Gastroesophageal sphincter (tissue), 4 donors: ENCODE data around the gene SPO11. TPM values are rescaled to one million over a fixed set of nuclear protein-coding genes. Genes with fewer than 3 reads are reported as not detected.

Experiments
- ATAC-seq: fragments of 150-250 bp; one replicate; pipeline ENCODE4 v1.9.1; 2016; ENCODE audit warnings: mild to moderate bottlenecking, moderate library complexity
- H3K27ac ChIP-seq, 4 donors: fragments of 200-600 bp; sonication (generic) in 3 of 4; 1 replicate in 3 of 4; 2 replicates in 1 of 4; pipeline ENCODE4 v1.5.1; 2016 to 2019
- H3K27me3 ChIP-seq: fragments of 200-600 bp; sonication (generic); one replicate; pipeline ENCODE4 v1.5.1; 2019
- H3K36me3 ChIP-seq, 2 donors: fragments of 200-600 bp; sonication (generic); one replicate each; pipeline ENCODE4 v1.5.1; 2019; ENCODE audit warnings: control low read depth in 1 of 2
- H3K4me1 ChIP-seq, 3 donors: fragments of 200-600 bp; sonication (generic); 1 replicate in 2 of 3; 2 replicates in 1 of 3; pipeline ENCODE4 v1.5.1; 2016 to 2019; ENCODE audit warnings: control low read depth in 2 of 3
- H3K4me3 ChIP-seq, 2 donors: fragments of 200-600 bp; sonication (generic); one replicate each; pipeline ENCODE4 v1.5.1; 2019; ENCODE audit warnings: mild to moderate bottlenecking in 1 of 2, moderate library complexity in 1 of 2
- H3K9me3 ChIP-seq, 3 donors: fragments of 200-600 bp; sonication (generic); one replicate each; pipeline ENCODE4 v1.5.1; 2017 to 2019; ENCODE audit warnings: control low read depth in 2 of 3
- CTCF ChIP-seq, 4 experiments: fragments of 200-600 bp in 2 of 4; fragments of 450-650 bp in 2 of 4; sonication (generic) in 1 of 4; IDR thresholded peaks; one replicate each; pipeline ENCODE4 v1.5.1; 2017 to 2019; ENCODE audit warnings: antibody characterized with exemption in 4 of 4, mild to moderate bottlenecking in 2 of 4, moderate library complexity in 2 of 4
- EP300 ChIP-seq: sonication (generic); formaldehyde crosslinking; IDR thresholded peaks from one replicate; pipeline ENCODE4 v1.6.1; 2017; ENCODE audit warnings: antibody characterized with exemption, mild to moderate bottlenecking
- POLR2A ChIP-seq, 2 donors: fragments of 450-650 bp; IDR thresholded peaks; one replicate each; pipeline ENCODE4 v1.6.1; 2017; ENCODE audit warnings: antibody characterized with exemption in 2 of 2, mild to moderate bottlenecking in 2 of 2, moderate library complexity in 1 of 2
- POLR2AphosphoS5 ChIP-seq: sonication (generic); formaldehyde crosslinking; IDR thresholded peaks from one replicate; pipeline ENCODE4 v1.6.1; 2017; ENCODE audit warnings: antibody characterized with exemption
- WGBS, 2 donors: methylation state at CpG; one replicate each; pipeline ENCODE4 v1.1.5; 2018; ENCODE audit warnings: low coverage in 1 of 2; 5-methylcytosine and 5-hydroxymethylcytosine counted together
- small RNA-seq, 4 donors: library from RNA; depleted of rRNA; stranded (forward); fragments of <200 nt; gene quantifications; one replicate each; pipeline ENCODE3, GENCODE V24; 2016
- total RNA-seq, 4 donors: library from RNA; depleted of rRNA; stranded (reverse); fragments of >200 nt; gene quantifications; one replicate each; pipeline ENCODE4 v1.1.0, GENCODE V29; 2016

The SPO11 gene
- total RNA-seq, 4 donors from 2014 or later: not detected

GRCh38 chr20:57389695-57390603 is 60.3 kb downstream of the SPO11 start:
- ATAC-seq: no peak
- TF ChIP-seq CTCF (IDR thresholded peaks at IDR 0.05) (no peak), POLR2A (IDR thresholded peaks at IDR 0.05) (no peak), POLR2AphosphoS5 (no peak), EP300 (no peak)
- peaks cover 0 to 58% (median 29%) of the 10 kb centered on the region in 3 donors for H3K4me1 ChIP-seq
- peak overlapping the region; percentile 5 to 51 for H3K4me3 ChIP-seq
- H3K36me3 ChIP-seq: peaks cover 0 to 20% of the 10 kb centered on the region in 2 donors
- peak overlapping the region; percentile 24 to 83 (median 80) for H3K27ac ChIP-seq
- 15% methylated on average over 16 of the region's 52 CpGs; no CpG with 5 or more reads in 1 of the 2 donors for WGBS, 2 donors
- no peaks in the 10 kb centered on the region for H3K27me3 ChIP-seq
- H3K9me3 ChIP-seq: no peaks in the 10 kb centered on the region

- ATAC-seq: peak; percentile 80
- WGBS, 2 donors: 53 to 67% methylated on average over 11 to 17 of the region's 78 CpGs
- H3K27me3 ChIP-seq: no peaks in the 10 kb centered on the region
- peak within 1 kb of the TSS; percentile 65 to 78 for H3K4me3 ChIP-seq
- peaks cover 0 to 11% of the 10 kb centered on the region in 2 donors for H3K36me3 ChIP-seq
- peak within 1 kb of the TSS; percentile 85 to 95 (median 94) for H3K27ac ChIP-seq
- H3K9me3 ChIP-seq: no peaks in the 10 kb centered on the region
- TF ChIP-seq POLR2A (IDR thresholded peaks at IDR 0.05) (no peak), EP300 (no peak), POLR2AphosphoS5 (no peak), CTCF (IDR thresholded peaks at IDR 0.05) (no peak)
- H3K4me1 ChIP-seq: peaks cover 0 to 66% (median 36%) of the 10 kb centered on the region in 3 donors
These were observed 61.2 kb downstream of the SPO11 start, which contains the start of gene RBM38 for GRCh38 chr20:57390604-57391438. RBM38 (plus strand) TSS chr20:57391396; CDS start chr20:57391582, 186 bp downstream.

DNA sequence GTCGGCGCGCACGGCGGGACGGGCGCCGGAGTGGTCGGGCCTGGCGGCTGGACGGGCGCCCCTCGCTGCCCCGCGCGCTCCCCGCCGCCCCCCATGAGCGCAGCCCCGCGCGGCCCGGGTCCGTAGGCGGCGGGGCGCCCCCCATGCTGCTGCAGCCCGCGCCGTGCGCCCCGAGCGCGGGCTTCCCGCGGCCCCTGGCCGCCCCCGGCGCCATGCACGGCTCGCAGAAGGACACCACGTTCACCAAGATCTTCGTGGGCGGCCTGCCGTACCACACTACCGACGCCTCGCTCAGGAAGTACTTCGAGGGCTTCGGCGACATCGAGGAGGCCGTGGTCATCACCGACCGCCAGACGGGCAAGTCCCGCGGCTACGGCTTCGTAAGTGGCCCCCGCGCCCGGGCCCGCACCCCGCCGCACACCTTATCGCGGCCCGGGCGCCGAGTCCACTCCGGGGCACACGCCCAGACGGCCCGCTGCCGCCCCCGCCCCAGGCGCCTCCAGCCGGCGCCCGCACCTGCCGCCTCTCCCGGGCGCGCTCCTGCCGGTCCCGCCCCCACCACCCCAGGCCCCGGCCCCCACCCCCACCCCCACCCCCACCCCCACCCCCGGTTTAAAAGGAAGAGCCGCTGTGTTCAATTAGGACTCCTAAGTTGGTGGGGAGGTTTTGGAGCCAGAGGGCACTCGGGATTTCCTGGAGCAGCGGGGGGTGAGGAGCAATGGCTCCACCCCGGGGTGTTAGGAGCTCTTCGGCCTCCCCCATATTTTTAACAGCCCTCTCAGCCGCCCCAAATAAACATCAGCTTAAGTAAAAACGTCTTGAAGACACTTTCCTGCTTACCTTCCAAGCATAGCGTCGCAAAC is 62.1 kb downstream of the SPO11 start:
- Histone ChIP-seq H3K27me3 (no peaks in the 10 kb centered on the region), H3K4me1 (peaks cover 0 to 75% (median 44%) of the 10 kb centered on the region in 3 donors), H3K4me3 (peak overlapping the region; percentile 65 to 78), H3K36me3 (peaks cover 0 to 16% of the 10 kb centered on the region in 2 donors), H3K27ac (peak overlapping the region; percentile 85 to 95 (median 94)), H3K9me3 (no peaks in the 10 kb centered on the region)
- peak; percentile 2 for ATAC-seq
- 0 to 17% methylated on average over 1 to 8 of the region's 98 CpGs for WGBS, 2 donors
- peak in 1 of 2 donors; percentile 50 for TF ChIP-seq POLR2A (IDR thresholded peaks at IDR 0.05)
- no peak for TF ChIP-seq EP300

DNA sequence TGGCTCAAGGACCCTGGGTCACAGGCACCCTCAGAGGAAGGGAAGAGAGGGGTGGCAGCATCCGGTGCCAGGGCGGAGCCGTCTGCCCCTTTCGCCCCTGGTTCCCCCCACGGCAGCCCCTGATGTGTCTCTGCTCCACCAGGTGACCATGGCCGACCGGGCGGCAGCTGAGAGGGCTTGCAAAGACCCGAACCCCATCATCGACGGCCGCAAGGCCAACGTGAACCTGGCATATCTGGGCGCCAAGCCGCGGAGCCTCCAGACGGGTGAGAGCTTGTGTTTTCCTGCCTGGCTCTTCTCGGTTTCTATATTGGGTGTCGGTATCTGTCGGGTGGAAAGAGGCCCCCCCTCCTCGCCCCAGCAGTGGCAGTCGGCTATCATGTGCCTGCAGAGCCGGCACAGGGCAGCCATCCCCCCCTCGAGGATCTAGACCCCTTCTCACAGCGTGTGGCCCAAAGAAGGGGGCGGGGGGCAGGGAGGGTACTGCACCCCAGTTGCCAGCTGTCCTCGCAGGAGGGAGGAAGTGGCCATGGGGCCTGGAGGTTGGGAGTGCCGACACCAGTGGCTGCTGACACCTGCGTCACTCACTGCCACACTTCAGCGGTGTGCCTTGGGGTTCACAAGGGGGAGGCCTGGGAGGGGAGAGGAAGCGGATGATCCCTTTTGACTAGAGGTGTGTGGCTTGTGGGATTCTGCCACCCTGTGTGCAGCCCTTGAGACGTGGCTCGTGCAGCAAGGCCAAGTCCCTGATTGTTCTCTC is 63.1 kb downstream of the SPO11 start:
- H3K27ac ChIP-seq: peak overlapping the region; percentile 85 to 95 (median 94)
- H3K27me3 ChIP-seq: no peaks in the 10 kb centered on the region
- peaks cover 0 to 25% of the 10 kb centered on the region in 2 donors for H3K36me3 ChIP-seq
- peaks cover 0 to 85% (median 54%) of the 10 kb centered on the region in 3 donors for H3K4me1 ChIP-seq
- ATAC-seq: no peak
- TF ChIP-seq POLR2A (IDR thresholded peaks at IDR 0.05) (peak; percentile 22 to 54), POLR2AphosphoS5 (peak; percentile 51), CTCF (IDR thresholded peaks at IDR 0.05) (no peak)
- 40% methylated on average over 1 of the region's 33 CpGs; no CpG with 5 or more reads in 1 of the 2 donors for WGBS, 2 donors
- H3K9me3 ChIP-seq: no peaks in the 10 kb centered on the region
- peak overlapping the region; percentile 65 to 78 for H3K4me3 ChIP-seq

Small RNA genes lying within 50 kb of the gene (small RNA-seq; reads per million reads assigned to genes)
- gene MIR4325: 0 reads per million in 4 donors
- gene RF00019: 0 reads per million in 4 donors
- gene RPL39P39: 0 reads per million in 4 donors

Other genes starting within 250 kb of the SPO11 start
- gene BMP7, start 63.2 kb upstream of the SPO11 start, total RNA-seq: 10 to 100 TPM in 1 of 4 donors, 1 to 10 TPM in 2, under 1 TPM in 1; 0.16 to 10.8 (median 5.0) TPM
- 10 to 100 TPM; 16.5 to 30.4 (median 25.1) TPM for gene RAE1, start 21.5 kb downstream of the SPO11 start, total RNA-seq
- gene RBM38, start 61.6 kb downstream of the SPO11 start, total RNA-seq: 100 to 1,000 TPM in 2 of 4 donors, 10 to 100 TPM in 2; 50.9 to 190 (median 106) TPM
- gene CTCFL, start 195.3 kb downstream of the SPO11 start, total RNA-seq: not detected
- 1 to 10 TPM in 1 of 4 donors, under 1 TPM in 3; 0.15 to 3.2 (median 0.23) TPM for gene PCK1, start 231.3 kb downstream of the SPO11 start, total RNA-seq